Sigmoid colon (tissue), 4 donors: ENCODE measurements around the gene ELMO1.

Experiments
- CTCF ChIP-seq, 4 experiments: fragments of 450-650 bp in 3 of 4; fragments of 200-600 bp in 1 of 4; IDR thresholded peaks; one replicate each; pipeline ENCODE4 v1.5.1; 2016 to 2019; ENCODE audit warnings: antibody characterized with exemption in 4 of 4, mild to moderate bottlenecking in 3 of 4, moderate library complexity in 2 of 4
- EP300 ChIP-seq, 4 donors: sonication (generic); formaldehyde crosslinking; IDR thresholded peaks; one replicate each; pipeline ENCODE4 v1.6.1; 2017; ENCODE audit warnings: antibody characterized with exemption in 4 of 4
- POLR2A ChIP-seq, 2 donors: fragments of 450-650 bp; IDR thresholded peaks; one replicate each; pipeline ENCODE4 v1.6.1; 2016; ENCODE audit warnings: antibody characterized with exemption in 2 of 2, mild to moderate bottlenecking in 2 of 2, moderate library complexity in 2 of 2
- POLR2AphosphoS5 ChIP-seq, 4 donors: sonication (generic); formaldehyde crosslinking; IDR thresholded peaks; one replicate each; pipeline ENCODE4 v1.6.1; 2017; ENCODE audit warnings: antibody characterized with exemption in 4 of 4

DNA sequence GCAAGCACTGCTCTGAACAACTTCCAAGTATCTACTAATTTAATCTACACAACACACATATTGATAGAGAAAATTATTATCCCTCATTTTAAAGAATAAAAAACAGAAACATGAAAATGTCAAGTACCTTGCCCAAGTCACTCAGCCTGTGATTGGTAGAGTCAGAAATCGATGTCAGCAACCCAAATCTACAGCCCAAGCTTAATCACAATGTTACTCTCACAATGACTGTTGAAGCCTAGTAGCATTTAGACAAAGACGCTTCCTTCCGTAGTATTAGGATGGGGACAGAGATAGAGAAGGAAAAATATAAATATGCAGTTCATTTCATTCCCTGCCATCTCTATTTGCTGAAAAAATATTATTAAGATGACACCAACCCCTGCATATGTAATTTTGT is 242.5 kb downstream of the ELMO1 start:
- TF ChIP-seq CTCF (IDR thresholded peaks at IDR 0.05) = no peak
- TF ChIP-seq POLR2AphosphoS5 (IDR thresholded peaks at IDR 0.05) = no peak
- no peak for TF ChIP-seq EP300 (IDR thresholded peaks at IDR 0.05)
- TF ChIP-seq POLR2A (IDR thresholded peaks at IDR 0.05) = no peak
